ENCODE data around the gene FRAS1. TPM values are rescaled to one million over a fixed set of nuclear protein-coding genes. Genes with fewer than 3 reads are reported as not detected.

FRAS1 gene
- total and polyA plus RNA-seq, 2 donors (not counting 1 experiment from before 2014, with no cell fraction given): 0.30 to 0.66 TPM

DNA sequence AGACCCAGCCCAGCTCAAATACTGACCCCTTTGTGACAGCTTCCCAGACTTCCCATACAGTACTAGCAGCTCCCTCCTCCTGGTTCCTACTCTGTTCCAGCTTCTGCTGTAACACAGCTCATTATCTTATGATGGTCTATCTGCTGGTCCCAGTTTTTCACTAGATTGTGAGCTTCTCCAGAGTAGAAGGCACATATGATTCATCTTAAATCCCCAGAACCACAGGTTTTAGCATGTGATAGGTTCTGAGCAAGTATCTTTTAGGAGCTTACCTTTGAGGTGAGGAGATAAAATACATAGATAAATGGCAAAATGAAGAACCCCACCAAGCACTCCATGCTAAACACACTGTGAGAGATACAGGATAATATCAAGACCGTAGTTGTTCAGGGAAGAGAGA, 466.9 kb downstream of the FRAS1 start:
- Histone ChIP-seq H3K9me3 (ENCODE audit: control insufficient read depth, insufficient read depth, low read depth, low read length) (no peaks in the 10 kb centered on the region), H3K36me3 (ENCODE audit: control insufficient read depth, insufficient read depth, low read length) (no peaks in the 10 kb centered on the region), H3K4me3 (replicated peaks in 1 of 4; ENCODE audit: control extremely low read depth in 1 of 4, insufficient read depth in 1 of 4, low read depth in 3 of 4, low read length in 4 of 4) (no peak overlapping the region), H3K9ac (ENCODE audit: insufficient read depth, low read length) (no peak overlapping the region), H4K20me1 (ENCODE audit: control insufficient read depth, extremely low read depth, insufficient read depth, low read length) (no peaks in the 10 kb centered on the region), H3K27ac (ENCODE audit: insufficient read depth, low read length) (no peak overlapping the region), H3K4me2 (ENCODE audit: extremely low read depth, insufficient read depth, low read length) (no peak overlapping the region), H2AFZ (ENCODE audit: low read length) (no peak overlapping the region), H3K79me2 (ENCODE audit: control insufficient read depth, insufficient read depth, low read length) (no peaks in the 10 kb centered on the region), H3K4me1 (ENCODE audit: control insufficient read depth, extremely low read depth, insufficient read depth, low read length) (peaks cover 11% of the 10 kb centered on the region), H3K27me3 (ENCODE audit: control insufficient read depth, insufficient read depth, low read length) (no peaks in the 10 kb centered on the region)
- TF ChIP-seq, protein P1, sequence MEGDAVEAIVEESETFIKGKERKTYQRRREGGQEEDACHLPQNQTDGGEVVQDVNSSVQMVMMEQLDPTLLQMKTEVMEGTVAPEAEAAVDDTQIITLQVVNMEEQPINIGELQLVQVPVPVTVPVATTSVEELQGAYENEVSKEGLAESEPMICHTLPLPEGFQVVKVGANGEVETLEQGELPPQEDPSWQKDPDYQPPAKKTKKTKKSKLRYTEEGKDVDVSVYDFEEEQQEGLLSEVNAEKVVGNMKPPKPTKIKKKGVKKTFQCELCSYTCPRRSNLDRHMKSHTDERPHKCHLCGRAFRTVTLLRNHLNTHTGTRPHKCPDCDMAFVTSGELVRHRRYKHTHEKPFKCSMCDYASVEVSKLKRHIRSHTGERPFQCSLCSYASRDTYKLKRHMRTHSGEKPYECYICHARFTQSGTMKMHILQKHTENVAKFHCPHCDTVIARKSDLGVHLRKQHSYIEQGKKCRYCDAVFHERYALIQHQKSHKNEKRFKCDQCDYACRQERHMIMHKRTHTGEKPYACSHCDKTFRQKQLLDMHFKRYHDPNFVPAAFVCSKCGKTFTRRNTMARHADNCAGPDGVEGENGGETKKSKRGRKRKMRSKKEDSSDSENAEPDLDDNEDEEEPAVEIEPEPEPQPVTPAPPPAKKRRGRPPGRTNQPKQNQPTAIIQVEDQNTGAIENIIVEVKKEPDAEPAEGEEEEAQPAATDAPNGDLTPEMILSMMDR (conservative IDR thresholded peaks at IDR 0.05 in 1 of 2, IDR thresholded peaks at IDR 0.05 in 1 of 2; ENCODE audit: low read depth in 1 of 2, low read length in 2 of 2): no peak
- TF ChIP-seq EZH2 (IDR thresholded peaks at IDR 0.05; ENCODE audit: low read length, missing control alignments): no peak
- DNase-seq (ENCODE audit: low read depth in 2 of 2): no peak

DNA sequence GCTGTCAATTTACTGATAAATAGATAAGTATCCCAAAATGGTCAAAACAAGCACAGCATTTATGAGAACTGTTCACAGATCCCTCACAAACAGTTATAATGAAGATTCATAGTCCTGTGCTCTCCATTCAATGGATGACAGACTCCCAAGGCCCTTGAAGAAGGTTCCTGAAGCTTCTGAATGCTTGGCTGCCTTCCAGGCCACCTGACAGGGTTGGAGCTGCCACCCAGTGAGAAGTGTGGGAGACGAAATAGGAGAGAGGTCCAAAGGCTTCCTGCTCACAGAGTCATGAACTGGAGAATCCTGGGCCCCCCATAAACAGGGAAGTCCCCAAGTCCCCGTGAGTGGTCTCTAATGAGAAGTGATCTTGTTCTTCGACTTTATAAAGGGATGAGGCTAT, 468.4 kb downstream of the FRAS1 start:
- H3K4me1 ChIP-seq (ENCODE audit: control insufficient read depth, extremely low read depth, insufficient read depth, low read length): peaks cover 13% of the 10 kb centered on the region
- no peak for DNase-seq (ENCODE audit: low read depth in 2 of 2)
- no peaks in the 10 kb centered on the region for H3K9me3 ChIP-seq (ENCODE audit: control insufficient read depth, insufficient read depth, low read depth, low read length)
- H3K27me3 ChIP-seq (ENCODE audit: control insufficient read depth, insufficient read depth, low read length): no peaks in the 10 kb centered on the region
- TF ChIP-seq, protein P1 (conservative IDR thresholded peaks at IDR 0.05 in 1 of 2, IDR thresholded peaks at IDR 0.05 in 1 of 2; ENCODE audit: low read depth in 1 of 2, low read length in 2 of 2): no peak
- TF ChIP-seq EZH2 (IDR thresholded peaks at IDR 0.05; ENCODE audit: low read length, missing control alignments): no peak
- no peaks in the 10 kb centered on the region for H3K79me2 ChIP-seq (ENCODE audit: control insufficient read depth, insufficient read depth, low read length)
- no peak overlapping the region for H2AFZ ChIP-seq (ENCODE audit: low read length)
- no peak overlapping the region for H3K4me3 ChIP-seq (replicated peaks in 1 of 4; ENCODE audit: control extremely low read depth in 1 of 4, insufficient read depth in 1 of 4, low read depth in 3 of 4, low read length in 4 of 4)
- no peak overlapping the region for H3K27ac ChIP-seq (ENCODE audit: insufficient read depth, low read length)
- no peak overlapping the region for H3K4me2 ChIP-seq (ENCODE audit: extremely low read depth, insufficient read depth, low read length)
- H3K36me3 ChIP-seq (ENCODE audit: control insufficient read depth, insufficient read depth, low read length): no peaks in the 10 kb centered on the region
- no peaks in the 10 kb centered on the region for H4K20me1 ChIP-seq (ENCODE audit: control insufficient read depth, extremely low read depth, insufficient read depth, low read length)
- H3K9ac ChIP-seq (ENCODE audit: insufficient read depth, low read length): no peak overlapping the region

DNA sequence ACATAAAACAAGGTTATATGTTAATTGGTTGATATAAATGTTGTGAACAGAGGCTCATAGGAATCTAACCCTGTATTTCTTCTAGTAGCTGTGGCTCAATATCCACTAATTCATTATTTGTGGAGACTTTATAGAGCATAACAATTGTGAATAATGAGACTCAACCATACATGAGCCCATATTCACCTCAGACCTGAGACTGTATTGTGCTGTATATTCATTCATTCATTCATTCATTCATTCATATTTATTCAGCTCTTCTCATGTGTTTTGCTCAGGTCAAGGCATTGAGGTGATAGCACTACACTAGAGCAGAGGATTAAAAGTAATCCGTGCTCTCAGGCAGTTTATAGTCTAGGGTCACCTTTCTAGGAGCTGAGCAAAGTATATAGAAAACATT, 470.0 kb downstream of the FRAS1 start:
- H2AFZ ChIP-seq (ENCODE audit: low read length): no peak overlapping the region

More for the DNA sequence above, 470.0 kb downstream of the FRAS1 start:
- Histone ChIP-seq H3K27me3 (ENCODE audit: control insufficient read depth, insufficient read depth, low read length) (no peaks in the 10 kb centered on the region), H4K20me1 (ENCODE audit: control insufficient read depth, extremely low read depth, insufficient read depth, low read length) (no peaks in the 10 kb centered on the region), H3K9me3 (ENCODE audit: control insufficient read depth, insufficient read depth, low read depth, low read length) (no peaks in the 10 kb centered on the region), H3K9ac (ENCODE audit: insufficient read depth, low read length) (no peak overlapping the region), H3K79me2 (ENCODE audit: control insufficient read depth, insufficient read depth, low read length) (no peaks in the 10 kb centered on the region), H3K27ac (ENCODE audit: insufficient read depth, low read length) (no peak overlapping the region), H3K4me2 (ENCODE audit: extremely low read depth, insufficient read depth, low read length) (no peak overlapping the region), H3K4me1 (ENCODE audit: control insufficient read depth, extremely low read depth, insufficient read depth, low read length) (peaks cover 13% of the 10 kb centered on the region), H3K36me3 (ENCODE audit: control insufficient read depth, insufficient read depth, low read length) (no peaks in the 10 kb centered on the region), H3K4me3 (replicated peaks in 1 of 4; ENCODE audit: control extremely low read depth in 1 of 4, insufficient read depth in 1 of 4, low read depth in 3 of 4, low read length in 4 of 4) (no peak overlapping the region)
- no peak for DNase-seq (ENCODE audit: low read depth in 2 of 2)
- no peak for TF ChIP-seq EZH2 (IDR thresholded peaks at IDR 0.05; ENCODE audit: low read length, missing control alignments)
- TF ChIP-seq, protein P1 (conservative IDR thresholded peaks at IDR 0.05 in 1 of 2, IDR thresholded peaks at IDR 0.05 in 1 of 2; ENCODE audit: low read depth in 1 of 2, low read length in 2 of 2): no peak

Measured in fibroblast of lung (primary cell).